Endothelial cell of umbilical vein (primary cell): ENCODE data around the gene SLC15A5. TPM values are rescaled to one million over a fixed set of nuclear protein-coding genes. Genes with fewer than 3 reads are reported as not detected.

Experiments
- BruUV-seq: library from RNA; stranded (reverse); fragments of 400-500 nt; replicated peaks from 2 replicates; lab custom pipeline; 2021; lab: Mats Ljungman, UMichigan
- CTCF ChIA-PET: fragments of 300-600, 350-600 bp; sonication (Branson Sonifier 250); formaldehyde crosslinking; loops from one replicate; lab custom pipeline; 2021; ENCODE audit warnings: antibody characterized with exemption, inconsistent platforms; lab: Charles Lee
- POLR2A ChIA-PET: fragments of 300-600, 350-600 bp; sonication (Branson Sonifier 250); formaldehyde crosslinking; loops from one replicate; lab custom pipeline; 2021; ENCODE audit warnings: antibody characterized with exemption, inconsistent platforms; lab: Charles Lee
- DNase-seq: peaks from one replicate; pipeline ENCODE4 v3.0.0-alpha.2; 2011; ENCODE audit warnings: low read depth, low spot score
- FAIRE-seq: peaks from 2 replicates; lab custom pipeline; 2011; peaks lifted over from hg19 to GRCh38; lab: Jason Lieb, UNC
- H2AFZ ChIP-seq: 2 replicates; pipeline ENCODE4 v1.6.0; 2012; ENCODE audit warnings: low read depth, low read length, control low read depth, inconsistent platforms
- H3K27ac ChIP-seq: 2 replicates; pipeline ENCODE4 v1.5.1; 2011; ENCODE audit warnings: low read depth, mild to moderate bottlenecking, control low read depth, low read length, moderate library complexity; ENCODE audit not compliant: insufficient read depth
- H3K27me3 ChIP-seq, 2 experiments: 2 replicates each; pipeline versions ENCODE4 v1.6.0 to v1.6.1; 2011; ENCODE audit warnings: low read length in 2 of 2, mixed read lengths in 1 of 2; ENCODE audit not compliant: control insufficient read depth in 2 of 2, insufficient read depth in 2 of 2
- H3K36me3 ChIP-seq, 2 experiments: 2 replicates in 1 of 2; 3 replicates in 1 of 2; pipeline ENCODE4 v1.5.1; 2011; ENCODE audit warnings: low read length in 2 of 2, mild to moderate bottlenecking in 1 of 2, moderate library complexity in 1 of 2; ENCODE audit not compliant: control insufficient read depth in 2 of 2, insufficient read depth in 2 of 2; ENCODE audit errors: extremely low read depth in 1 of 2
- H3K4me1 ChIP-seq: 3 replicates; pipeline ENCODE4 v1.5.1; 2011; ENCODE audit warnings: mild to moderate bottlenecking, low read length; ENCODE audit not compliant: control insufficient read depth, insufficient read depth; ENCODE audit errors: extremely low read depth
- H3K4me2 ChIP-seq: 2 replicates; pipeline ENCODE4 v1.6.1; 2011; ENCODE audit warnings: low read length, control low read depth, mixed read lengths; ENCODE audit not compliant: insufficient read depth
- H3K4me3 ChIP-seq, 3 experiments: fragments of 200-600 bp in 1 of 3; sonication (generic), shearing (Covaris generic) in 1 of 3; replicated peaks in 1 of 3; 2 replicates each; pipeline ENCODE4 v1.5.1; 2011 to 2016; ENCODE audit warnings: control low read depth in 3 of 3, low read length in 3 of 3, mild to moderate bottlenecking in 2 of 3, inconsistent platforms in 1 of 3, low read depth in 1 of 3, moderate library complexity in 1 of 3; ENCODE audit not compliant: insufficient read depth in 1 of 3
- H3K79me2 ChIP-seq: 2 replicates; pipeline ENCODE4 v1.6.0; 2012; ENCODE audit warnings: low read length, inconsistent platforms; ENCODE audit not compliant: control insufficient read depth, insufficient read depth
- H3K9ac ChIP-seq: replicated peaks from 2 replicates; pipeline ENCODE3; 2011; ENCODE audit warnings: low read length, control low read depth; ENCODE audit not compliant: insufficient read depth; ENCODE audit errors: extremely low read depth
- H3K9me1 ChIP-seq: replicated peaks from 3 replicates; pipeline ENCODE4 v1.6.0; 2011; ENCODE audit warnings: mild to moderate bottlenecking, low read length; ENCODE audit not compliant: control insufficient read depth, insufficient read depth; ENCODE audit errors: extremely low read depth
- H3K9me3 ChIP-seq: replicated peaks from 2 replicates; pipeline ENCODE4 v1.5.1; 2012; ENCODE audit warnings: low read length, inconsistent platforms; ENCODE audit not compliant: control insufficient read depth, insufficient read depth
- H4K20me1 ChIP-seq: replicated peaks from 2 replicates; pipeline ENCODE3; 2011; ENCODE audit warnings: mild to moderate bottlenecking, low read length; ENCODE audit not compliant: control insufficient read depth, insufficient read depth; ENCODE audit errors: extremely low read depth
- EZH2 ChIP-seq: IDR thresholded peaks from 2 replicates; pipeline ENCODE4 v1.6.1; 2012; ENCODE audit warnings: borderline replicate concordance, low read depth, mild to moderate bottlenecking, moderate library complexity, low read length, inconsistent platforms; ENCODE audit not compliant: severe bottlenecking
- FOS ChIP-seq: IDR thresholded peaks from 2 replicates; pipeline ENCODE4 v1.6.1; 2011; ENCODE audit warnings: mild to moderate bottlenecking, low read length, moderate library complexity, borderline replicate concordance; ENCODE audit not compliant: insufficient read depth
- GATA2 ChIP-seq: IDR thresholded peaks from 2 replicates; pipeline ENCODE4 v1.7.0; 2011; ENCODE audit warnings: low read depth, mild to moderate bottlenecking, moderate library complexity, mixed read lengths, low read length; ENCODE audit not compliant: insufficient read length, insufficient read depth
- JUN ChIP-seq: IDR thresholded peaks from 2 replicates; pipeline ENCODE4 v1.6.1; 2011; ENCODE audit warnings: borderline replicate concordance, low read depth; ENCODE audit not compliant: insufficient read length, insufficient read depth
- MAX ChIP-seq: IDR thresholded peaks from 2 replicates; pipeline ENCODE4 v1.6.1; 2011; ENCODE audit not compliant: insufficient read depth, insufficient read length
- MYC ChIP-seq: IDR thresholded peaks from one replicate; pipeline ENCODE4 v1.6.1; 2011; ENCODE audit warnings: mild to moderate bottlenecking, low read depth, low read length
- POLR2A ChIP-seq: IDR thresholded peaks from 2 replicates; pipeline ENCODE4 v1.6.1; 2012; ENCODE audit warnings: low read depth, mild to moderate bottlenecking, control low read depth, low read length
- POLR2AphosphoS5 ChIP-seq: IDR thresholded peaks from 2 replicates; pipeline ENCODE4 v1.6.1; 2012; ENCODE audit warnings: low read depth, mild to moderate bottlenecking, control low read depth, low read length, moderate library complexity; ENCODE audit not compliant: insufficient read depth
- dilution Hi-C: fragments of 300-500 bp; cut with MboI; formaldehyde crosslinking; loops from one replicate; pipeline ENCODE4 v1.15.0; 2019; ENCODE audit warnings: low sequenced_read_pairs; ENCODE audit not compliant: extremely low pct_ligation_motif_present
- intact Hi-C: fragments of 100-400 bp; cut with micrococcal nuclease; formaldehyde crosslinking; loops from one replicate; pipeline ENCODE4 v1.10.0; 2022
- polyA plus RNA-seq, 4 experiments: library from polyadenylated mRNA; depleted of rRNA in 3 of 4; stranded (reverse) in 3 of 4; unstranded in 1 of 4; fragments of >200 nt; gene quantifications; 2 replicates each; pipeline versions ENCODE4 v1.2.1 to v1.2.3, GENCODE V29; 2011 to 2012; ENCODE audit warnings: missing spikeins in 1 of 4
- total RNA-seq: library from RNA; stranded (reverse); gene quantifications from 2 replicates; pipeline ENCODE4 v1.2.3, GENCODE V29; 2021
- TF ChIP-seq, protein P1 (sequence below), 2 donors: IDR thresholded peaks; 1 replicate in 1 of 2; 2 replicates in 1 of 2; pipeline ENCODE4 v1.5.1; 2011; ENCODE audit warnings: low read length in 2 of 2, mild to moderate bottlenecking in 2 of 2, moderate library complexity in 2 of 2, control low read depth in 1 of 2, inconsistent platforms in 1 of 2, low read depth in 1 of 2; ENCODE audit not compliant: insufficient read depth in 1 of 2; ENCODE audit errors: extremely low read depth in 1 of 2

The SLC15A5 gene
- total and polyA plus RNA-seq, 2 donors (not counting 3 experiments of a cell fraction or from before 2014, with no cell fraction given) = not detected

DNA sequence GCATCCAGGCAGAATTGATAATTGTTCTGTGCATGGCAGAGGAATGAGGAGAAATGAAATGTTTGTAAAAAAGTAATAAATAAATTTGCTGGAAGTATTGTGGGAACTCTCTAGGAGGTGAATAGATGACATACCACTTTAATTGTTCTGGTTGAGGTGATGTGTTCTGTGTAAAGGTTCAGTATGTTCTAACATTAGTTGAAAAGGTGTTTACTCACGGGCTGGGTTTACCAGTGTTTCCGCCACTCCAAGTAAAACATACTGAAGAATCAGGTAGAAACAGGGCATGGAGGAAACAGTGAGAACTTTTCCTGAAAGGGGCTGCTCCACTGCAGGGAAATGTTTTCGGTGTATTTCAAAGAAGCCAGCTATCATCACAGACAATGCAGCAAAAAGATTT is 53.3 kb downstream of the SLC15A5 start:
- Histone ChIP-seq H3K36me3 (no peaks in the 10 kb centered on the region), H3K27me3 (no peaks in the 10 kb centered on the region), H3K27ac (no peak overlapping the region), H3K4me1 (no peaks in the 10 kb centered on the region), H2AFZ (no peak overlapping the region), H3K4me3 (no peak overlapping the region), H3K9me3 (no peaks in the 10 kb centered on the region), H3K79me2 (no peaks in the 10 kb centered on the region), H3K9ac (no peak overlapping the region), H3K4me2 (no peak overlapping the region), H4K20me1 (no peaks in the 10 kb centered on the region), H3K9me1 (no peaks in the 10 kb centered on the region)
- no peak for TF ChIP-seq MAX
- no peak for TF ChIP-seq GATA2
- TF ChIP-seq POLR2AphosphoS5 = no peak
- no peak for TF ChIP-seq FOS
- TF ChIP-seq, protein P1, sequence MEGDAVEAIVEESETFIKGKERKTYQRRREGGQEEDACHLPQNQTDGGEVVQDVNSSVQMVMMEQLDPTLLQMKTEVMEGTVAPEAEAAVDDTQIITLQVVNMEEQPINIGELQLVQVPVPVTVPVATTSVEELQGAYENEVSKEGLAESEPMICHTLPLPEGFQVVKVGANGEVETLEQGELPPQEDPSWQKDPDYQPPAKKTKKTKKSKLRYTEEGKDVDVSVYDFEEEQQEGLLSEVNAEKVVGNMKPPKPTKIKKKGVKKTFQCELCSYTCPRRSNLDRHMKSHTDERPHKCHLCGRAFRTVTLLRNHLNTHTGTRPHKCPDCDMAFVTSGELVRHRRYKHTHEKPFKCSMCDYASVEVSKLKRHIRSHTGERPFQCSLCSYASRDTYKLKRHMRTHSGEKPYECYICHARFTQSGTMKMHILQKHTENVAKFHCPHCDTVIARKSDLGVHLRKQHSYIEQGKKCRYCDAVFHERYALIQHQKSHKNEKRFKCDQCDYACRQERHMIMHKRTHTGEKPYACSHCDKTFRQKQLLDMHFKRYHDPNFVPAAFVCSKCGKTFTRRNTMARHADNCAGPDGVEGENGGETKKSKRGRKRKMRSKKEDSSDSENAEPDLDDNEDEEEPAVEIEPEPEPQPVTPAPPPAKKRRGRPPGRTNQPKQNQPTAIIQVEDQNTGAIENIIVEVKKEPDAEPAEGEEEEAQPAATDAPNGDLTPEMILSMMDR (IDR thresholded peaks at IDR 0.05; ENCODE audit: extremely low read depth in 1 of 2, insufficient read depth in 1 of 2, low read depth in 1 of 2, low read length in 2 of 2) = no peak
- no peak for TF ChIP-seq JUN
- no peak for TF ChIP-seq POLR2A
- no peak for TF ChIP-seq MYC
- no peak for TF ChIP-seq EZH2
- ChIA-PET POLR2A (no interaction called here), CTCF (no interaction called here)
- BruUV-seq = no TSS peak
- dilution Hi-C loops (no loop called here), intact Hi-C loops (no loop called here)
- DNase-seq = no peak
- no peak for FAIRE-seq
